ENCODE data around the gene SPTB.

SPTB gene

DNA sequence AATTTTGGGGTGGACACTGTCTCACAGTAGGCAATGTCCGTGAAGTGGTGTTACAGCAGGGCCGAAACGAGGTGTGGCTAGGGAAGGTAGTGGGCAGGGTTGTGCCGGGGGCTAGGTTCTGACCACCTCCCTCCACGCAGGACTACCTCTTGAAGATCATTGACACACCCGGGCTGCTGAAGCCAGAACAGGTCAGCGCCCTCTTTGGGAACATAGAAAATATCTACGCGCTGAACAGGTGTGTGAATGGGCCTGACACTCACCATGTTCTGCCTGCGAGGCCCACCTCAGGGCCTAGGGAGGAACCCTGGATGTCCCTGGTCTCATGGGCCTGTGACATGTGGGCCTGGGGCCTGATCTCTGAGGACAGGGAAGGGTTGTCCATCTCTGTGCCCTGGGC is 150.9 kb downstream of the SPTB start:
- no peak for DNase-seq (ENCODE audit: low spot score)

DNA sequence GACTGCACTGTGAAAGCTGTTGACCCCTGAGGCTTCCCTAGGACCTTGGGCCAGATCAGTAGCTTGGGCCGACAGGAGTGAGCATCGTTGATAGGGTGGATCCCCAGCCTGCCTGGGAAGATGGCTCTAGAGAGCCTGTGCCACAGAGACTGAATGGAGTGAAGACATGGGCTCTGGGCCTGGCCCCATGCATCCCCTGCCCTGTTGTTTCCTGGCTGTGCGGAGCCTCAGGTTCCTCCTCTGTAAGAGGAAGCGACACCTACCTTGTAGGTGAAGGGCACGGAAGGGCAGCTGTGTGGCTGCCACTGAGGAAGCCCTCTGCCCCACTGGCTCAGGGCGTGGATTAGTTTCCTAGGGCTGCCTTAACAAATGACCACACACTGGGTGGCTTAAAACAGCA is 151.6 kb downstream of the SPTB start:
- no peak for DNase-seq (ENCODE audit: low spot score)

DNA sequence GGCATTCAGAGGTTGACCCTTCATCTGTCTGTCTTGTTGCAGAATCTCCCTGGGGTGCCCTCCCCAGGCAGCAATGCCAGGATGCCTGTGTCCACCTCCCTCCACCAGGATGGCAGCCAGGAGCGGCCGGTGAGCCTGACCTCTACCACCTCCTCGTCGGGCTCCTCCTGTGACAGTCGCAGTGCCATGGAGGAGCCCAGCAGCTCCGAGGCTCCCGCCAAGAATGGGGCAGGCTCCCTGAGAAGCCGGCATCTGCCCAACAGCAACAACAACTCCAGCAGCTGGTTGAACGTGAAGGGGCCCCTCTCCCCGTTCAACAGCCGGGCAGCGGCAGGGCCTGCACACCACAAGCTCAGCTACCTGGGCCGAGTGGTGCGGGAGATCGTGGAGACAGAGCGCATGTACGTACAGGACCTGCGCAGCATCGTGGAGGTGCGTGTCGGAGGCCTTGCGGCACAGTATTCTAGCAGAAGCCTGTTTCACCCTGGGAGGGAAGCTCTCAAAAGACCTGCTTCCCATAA is 152.1 kb downstream of the SPTB start:
- DNase-seq (ENCODE audit: low spot score): no peak

DNA sequence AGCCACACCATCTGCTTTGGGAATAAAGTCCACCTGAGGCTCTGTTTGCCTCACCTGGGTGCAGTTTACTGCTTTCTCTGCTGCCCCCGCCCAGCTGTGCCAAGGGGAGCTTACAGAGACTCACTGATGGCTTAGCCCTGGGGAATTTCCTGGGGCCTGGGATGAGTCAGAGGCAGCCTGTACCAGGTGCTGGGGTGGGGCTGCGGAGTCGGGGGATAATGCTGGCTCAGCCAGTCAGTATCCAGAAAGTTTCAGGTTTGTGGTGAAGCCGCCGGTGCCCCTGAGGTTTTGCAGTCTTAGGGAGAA is 153.2 kb downstream of the SPTB start:
- no peak for DNase-seq (ENCODE audit: low spot score)

DNA sequence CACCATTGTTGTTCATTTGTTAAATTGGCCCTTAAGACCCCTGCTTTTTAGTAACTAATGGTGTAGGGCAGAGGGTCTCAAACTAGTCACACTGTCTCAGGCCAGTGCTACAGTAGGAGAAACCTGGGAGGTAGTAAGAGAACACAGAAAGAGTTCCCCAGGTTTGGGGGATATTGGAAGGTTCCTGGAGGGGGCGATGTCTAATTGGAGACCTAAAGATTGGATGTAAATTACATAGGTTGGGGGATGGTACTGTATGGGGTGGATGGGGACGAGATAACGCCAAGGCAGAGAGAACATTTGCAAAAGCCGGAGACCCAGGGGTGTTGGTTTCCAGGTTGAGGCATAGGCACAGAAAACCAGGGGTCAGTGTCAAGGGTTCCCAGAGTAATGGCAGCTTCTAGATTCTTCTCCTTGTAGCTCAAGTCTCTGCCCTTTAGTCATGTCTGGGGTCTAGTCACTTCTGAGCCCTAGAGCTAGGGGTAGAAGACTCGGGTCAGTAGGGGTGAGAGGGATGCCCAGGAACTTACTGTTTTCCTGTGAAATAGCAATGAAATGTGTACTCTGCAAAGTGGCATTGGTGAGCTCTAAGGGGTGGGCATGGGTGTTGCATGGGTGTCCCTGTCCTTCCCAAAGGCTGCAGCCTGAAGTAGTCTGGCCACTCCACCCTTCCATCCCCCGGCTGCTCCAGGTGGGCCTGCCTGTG is 153.7 kb downstream of the SPTB start:
- DNase-seq (ENCODE audit: low spot score): no peak

DNA sequence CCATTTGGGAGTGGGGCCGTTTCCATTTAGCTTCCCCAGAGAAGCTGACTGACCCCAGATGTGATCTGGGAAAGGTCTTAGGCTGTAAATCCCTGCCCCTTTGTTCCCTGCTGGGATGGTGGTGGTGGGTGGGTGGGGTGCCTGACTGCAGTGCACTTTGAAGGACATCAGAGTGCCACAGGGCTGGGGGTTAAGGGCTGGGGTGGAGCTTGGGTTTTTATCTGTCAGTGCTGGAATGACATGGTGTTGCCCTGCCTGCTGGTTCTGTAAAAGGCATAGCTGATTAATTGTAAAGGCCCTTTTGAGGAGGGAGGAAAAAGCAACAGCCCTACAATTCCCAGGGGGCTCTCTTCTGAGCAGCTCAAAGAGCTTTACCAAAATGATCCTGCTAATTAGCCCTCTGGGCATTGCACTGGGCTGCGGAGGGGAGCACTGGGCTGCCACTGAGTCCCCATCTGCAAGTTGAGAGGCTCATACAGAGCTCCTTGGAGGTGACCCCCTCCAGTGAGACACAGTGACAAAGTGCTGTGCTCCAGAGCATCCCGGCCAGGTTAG is 154.4 kb downstream of the SPTB start:
- DNase-seq (ENCODE audit: low spot score): no peak

DNA sequence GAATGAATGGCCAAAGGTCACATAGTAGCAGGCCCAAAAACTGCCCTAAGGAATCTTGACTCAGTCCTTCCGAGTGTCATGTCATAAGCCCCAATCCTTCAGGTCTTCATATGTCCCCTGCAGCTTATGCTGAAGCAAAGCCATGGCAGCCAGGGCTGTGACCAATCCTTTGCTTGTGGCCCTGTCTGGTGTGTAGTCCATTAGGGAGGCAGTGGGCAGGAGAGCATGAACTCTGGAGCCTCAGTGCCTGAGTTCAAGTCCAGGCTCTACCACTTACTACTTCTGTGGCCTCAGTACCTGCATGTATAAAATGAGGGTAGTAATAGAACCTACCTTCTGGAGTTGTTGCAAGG is 155.2 kb downstream of the SPTB start:
- no peak for DNase-seq (ENCODE audit: low spot score)

DNA sequence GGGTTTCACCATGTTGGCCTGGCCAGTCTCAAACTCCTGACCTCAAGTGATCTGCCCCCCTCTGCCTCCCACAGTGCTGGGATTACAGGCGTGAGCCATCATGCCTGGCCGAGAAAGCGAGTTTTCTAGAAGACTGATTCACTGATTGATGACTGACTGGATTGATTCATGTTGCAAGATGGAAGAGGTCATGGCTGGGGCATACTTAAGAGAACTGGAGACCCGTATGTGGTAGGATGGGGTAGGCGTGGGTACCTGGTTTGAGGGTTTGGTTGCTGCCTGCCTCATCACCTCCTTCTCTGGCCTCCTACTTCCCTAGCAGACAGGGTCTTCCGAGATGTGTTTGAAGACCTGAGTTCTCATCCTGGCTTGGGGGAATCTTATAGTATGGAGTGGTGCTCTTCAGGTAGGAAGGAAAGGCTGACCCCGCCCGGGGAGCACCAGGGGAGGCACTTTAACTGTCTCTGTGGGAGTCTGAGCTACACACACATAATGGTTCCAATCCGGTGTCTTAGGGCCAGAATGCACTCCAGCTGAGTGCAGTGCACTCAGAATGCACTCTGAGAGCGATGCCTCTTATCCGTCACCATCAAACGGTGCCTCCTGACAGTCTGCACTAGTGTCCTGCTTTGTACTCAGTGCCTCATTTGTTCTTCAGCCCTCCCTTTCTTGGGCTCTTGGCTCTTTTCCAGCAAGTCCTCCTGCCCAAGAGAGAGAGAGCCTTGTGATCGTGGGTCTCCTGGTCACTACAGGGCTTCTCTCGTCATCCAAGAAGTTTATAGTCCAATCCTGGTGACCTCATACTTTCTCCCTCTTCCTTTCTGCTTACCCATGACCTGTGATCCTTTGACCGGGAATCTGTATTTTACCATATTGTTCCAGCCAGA is 155.8 kb downstream of the SPTB start:
- DNase-seq (ENCODE audit: low spot score): peak; percentile 85

DNA sequence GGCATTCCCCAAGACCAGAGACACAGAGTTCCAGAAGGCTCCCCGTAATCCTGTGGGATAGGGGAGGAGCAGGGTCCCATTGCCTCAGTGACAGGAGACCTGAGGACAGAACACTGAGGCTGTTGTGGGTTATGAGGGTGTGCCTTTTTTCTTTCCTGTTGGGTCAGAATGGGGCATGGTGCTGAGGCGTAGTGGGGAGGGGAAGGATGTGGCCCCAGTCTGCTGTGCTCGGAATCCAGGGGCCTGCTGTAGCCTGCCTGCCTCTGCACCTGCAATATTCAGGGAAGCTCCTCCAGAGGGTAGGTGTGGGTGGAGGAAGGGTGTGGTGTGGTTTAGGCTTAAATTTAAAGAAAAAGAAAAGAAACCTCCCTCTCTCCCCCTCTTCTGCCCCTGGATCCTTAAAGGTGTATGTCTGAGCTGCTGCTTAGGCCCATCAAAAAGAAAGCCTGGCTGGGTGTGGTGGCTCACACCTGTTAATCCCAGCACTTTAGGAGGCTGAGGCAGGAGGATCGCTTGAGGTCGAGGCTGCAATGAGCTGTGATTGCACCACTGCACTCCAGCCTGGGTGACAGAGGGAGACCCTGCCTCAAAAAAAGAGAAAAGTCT is 156.8 kb downstream of the SPTB start:
- DNase-seq (ENCODE audit: low spot score): no peak

DNA sequence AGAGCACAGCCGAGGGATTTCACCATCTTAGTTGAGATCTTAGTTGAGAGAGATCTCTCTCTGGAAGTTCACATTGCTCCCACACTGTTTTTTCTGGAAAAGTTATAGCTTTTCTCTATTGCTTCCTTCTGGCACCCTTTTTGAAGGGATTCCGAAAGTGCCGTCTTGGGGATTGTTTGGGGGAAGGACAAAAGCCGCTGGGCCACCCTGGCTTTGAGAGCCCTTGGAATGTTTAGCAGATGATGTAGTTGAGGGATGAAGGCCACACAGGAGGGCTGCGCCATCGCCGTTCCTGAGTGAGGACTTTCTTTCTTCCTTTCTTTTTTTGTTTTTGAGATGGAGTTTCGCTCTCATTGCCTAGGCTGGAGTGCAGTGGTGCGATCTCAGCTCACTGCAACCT is 157.8 kb downstream of the SPTB start:
- no peak for DNase-seq (ENCODE audit: low spot score)

DNA sequence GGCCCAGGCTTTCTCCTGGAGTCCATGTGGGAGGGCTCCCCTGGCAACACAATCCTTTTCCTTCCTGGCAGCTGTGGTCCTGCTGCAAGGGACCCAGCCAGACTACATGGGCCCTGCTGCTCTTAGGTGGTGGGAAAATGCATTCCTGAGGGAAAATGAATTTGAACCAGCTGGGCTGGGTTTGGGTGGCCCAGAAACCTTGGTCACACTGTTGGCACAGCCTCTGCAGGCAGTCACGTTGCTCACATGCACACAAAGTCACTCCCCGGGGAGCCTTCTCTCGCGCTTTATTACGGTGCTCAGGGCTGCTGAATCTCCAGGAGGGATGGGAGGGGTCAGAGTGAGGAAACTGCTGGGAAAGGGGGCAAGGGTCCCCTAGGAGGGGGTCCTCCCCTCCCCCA is 158.3 kb downstream of the SPTB start:
- peak; percentile 51 for DNase-seq (ENCODE audit: low spot score)

DNA sequence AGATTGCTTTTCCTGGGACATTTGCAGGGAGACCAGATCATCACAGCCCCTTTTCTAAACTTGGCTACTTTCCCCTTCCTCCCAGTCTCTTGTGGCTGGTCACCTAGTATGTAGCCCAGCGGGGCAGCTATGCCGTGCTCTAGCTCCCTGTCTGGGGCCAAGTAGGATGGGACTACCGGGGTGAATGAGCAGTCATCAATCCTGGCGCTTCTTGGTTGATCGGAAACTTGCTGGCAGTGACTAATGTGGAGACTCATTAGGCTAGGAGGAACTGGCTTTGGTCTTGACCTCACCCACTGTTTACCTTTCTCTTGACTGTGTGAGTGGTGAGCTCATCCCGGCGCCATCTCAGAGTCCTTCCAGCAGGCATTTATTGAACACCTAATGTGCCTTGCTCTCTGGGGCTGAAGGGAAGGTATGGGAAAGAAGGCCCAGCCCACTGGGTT is 159.6 kb downstream of the SPTB start:
- DNase-seq (ENCODE audit: low spot score): no peak

DNA sequence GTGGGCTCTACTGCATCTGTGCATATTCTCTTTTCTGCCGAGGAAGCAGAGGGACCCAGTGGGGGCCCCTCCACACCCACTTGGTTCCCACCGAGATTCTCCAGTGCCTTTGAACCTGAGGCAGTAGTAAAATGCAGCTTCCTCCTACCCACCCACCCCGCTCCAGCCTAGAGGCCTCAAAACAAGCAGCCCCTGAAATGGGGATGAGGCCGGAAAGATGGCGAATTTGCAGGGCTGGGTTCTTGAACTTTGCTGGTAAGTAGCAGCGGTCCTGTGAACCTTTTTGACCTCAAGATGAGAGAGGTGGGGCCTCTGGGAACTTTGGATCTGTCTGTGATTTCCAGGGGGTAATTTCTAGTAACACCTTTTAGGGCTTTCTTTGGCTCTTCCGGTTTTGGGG is 160.1 kb downstream of the SPTB start:
- no peak for DNase-seq (ENCODE audit: low spot score)

DNA sequence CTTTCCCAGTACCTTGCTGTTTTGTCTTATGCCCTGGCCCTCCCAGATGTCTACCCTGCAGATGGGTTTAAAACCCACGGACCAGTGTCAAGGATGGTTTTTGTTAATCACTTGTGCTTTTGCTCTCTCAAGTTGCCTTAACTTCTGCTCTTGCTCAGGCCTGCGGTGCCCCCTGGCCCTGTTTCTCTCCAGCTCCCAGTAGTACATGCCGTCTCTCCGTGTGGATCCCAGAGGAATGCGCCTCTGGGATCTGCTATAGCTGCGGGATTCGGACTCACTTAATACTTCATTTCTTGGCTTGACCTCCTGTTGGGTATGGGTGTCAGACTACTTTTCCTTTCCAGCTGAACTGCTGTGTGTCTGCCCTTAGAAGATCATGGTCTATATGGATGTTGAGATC is 160.9 kb downstream of the SPTB start:
- DNase-seq (ENCODE audit: low spot score): no peak

DNA sequence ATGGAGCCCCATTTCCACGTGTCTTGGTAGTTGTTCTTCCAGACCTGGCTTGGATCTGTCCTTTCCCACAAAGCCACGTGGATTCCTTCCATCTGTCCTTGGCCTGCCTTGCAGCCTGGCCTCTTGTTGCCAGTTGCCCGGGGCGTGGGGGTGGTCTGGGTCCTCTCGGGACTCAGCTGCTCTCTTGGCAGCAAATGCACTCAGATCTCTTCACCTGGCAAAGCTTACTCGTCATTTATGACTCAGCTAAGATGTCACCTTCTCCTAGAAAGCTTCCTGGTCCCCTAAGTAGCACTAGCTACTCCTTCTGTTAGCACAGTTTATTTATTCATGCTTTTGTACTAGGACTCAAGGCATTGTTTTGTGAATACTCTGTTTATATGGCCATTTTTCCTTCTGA is 161.8 kb downstream of the SPTB start:
- peak; percentile 49 for DNase-seq (ENCODE audit: low spot score)

DNA sequence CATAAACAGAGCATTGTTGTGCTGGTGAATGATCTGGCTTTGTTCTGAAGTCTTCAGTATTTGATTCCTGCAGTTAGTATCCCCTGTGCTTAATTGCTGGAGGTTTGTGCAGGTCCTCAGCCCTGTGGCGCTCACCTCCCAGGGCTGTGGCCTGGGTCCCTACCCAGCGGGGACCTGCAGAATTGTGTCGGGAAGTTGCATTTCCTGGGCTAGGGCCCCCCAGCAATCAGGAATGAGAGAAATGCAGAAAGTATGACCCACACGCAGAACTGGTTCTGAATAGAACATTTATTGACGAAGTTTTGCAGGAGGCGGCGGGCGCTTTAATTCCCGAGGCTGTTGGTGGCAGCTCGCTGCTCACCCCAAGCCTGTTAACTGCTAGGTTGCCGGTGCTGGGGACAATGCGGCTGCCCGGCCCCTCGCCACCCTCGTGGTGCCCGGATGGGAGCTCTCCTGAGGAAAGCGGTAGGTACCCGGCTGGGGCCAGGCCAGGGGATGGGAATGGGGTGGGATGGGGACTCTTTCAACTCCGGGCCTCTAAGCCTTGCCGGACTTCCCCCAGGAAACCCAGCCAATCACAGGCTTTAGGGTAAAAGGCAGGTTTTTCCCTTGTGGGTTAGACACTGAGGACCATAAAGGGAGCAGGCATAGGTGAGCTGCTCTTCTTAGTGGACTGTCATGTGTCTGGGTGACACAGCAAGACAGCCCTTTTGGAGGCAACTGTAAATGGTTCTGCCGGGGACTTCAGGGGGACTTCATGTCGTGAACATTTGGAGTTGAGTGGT is 163.9 kb downstream of the SPTB start:
- peak; percentile 84 for DNase-seq (ENCODE audit: low spot score)

DNA sequence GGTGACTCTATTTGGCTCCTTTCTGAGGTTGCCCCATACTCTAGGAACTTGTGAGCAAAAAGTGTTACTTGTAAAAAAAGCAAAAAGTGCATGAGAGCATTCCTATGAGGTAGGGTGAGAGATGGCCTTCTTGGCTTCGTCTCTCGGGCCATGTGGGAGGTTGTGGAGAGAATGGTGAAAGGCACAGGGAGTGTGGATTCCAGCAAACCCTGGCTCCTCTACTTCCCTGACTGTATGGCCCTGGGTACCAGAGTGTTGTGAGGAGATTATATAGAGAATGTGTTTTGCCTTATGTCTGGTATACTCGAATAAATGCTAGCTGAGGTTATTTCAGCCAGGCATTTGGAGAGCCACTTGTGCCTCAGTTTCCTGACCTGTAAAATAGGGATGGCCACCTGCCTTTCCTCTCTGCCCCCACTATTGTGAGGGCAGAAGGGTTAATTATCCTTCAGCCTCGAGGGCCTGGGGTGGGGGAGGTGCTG is 164.5 kb downstream of the SPTB start:
- DNase-seq (ENCODE audit: low spot score): no peak

DNA sequence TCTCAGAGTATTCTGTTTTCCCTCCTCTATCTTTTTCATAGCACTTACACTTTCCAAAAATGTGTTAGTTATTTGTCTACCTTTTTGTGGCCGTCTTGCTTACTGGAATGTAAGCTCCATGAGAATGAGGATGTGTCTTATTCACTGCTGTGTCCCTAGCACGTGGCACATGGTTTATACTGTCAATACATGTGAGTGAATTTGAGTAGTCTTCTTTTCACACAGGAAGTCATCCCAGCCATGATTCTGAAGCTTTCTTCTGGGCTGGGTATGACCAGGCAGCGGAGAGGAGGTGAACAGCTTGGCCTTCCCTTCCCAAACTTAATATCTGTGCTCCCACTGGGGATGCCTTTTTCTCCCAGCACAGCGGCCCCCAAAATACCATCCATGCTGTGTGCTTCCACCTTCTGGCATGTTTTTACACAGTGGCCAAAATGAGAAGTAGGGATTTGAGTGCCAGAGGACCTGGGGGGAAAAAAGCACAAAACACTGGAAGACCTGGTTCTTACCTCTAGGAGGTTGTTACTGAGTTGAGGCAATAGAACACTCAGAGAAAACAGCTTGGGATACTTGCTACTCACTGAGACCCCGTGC is 165.2 kb downstream of the SPTB start:
- DNase-seq (ENCODE audit: low spot score): no peak

DNA sequence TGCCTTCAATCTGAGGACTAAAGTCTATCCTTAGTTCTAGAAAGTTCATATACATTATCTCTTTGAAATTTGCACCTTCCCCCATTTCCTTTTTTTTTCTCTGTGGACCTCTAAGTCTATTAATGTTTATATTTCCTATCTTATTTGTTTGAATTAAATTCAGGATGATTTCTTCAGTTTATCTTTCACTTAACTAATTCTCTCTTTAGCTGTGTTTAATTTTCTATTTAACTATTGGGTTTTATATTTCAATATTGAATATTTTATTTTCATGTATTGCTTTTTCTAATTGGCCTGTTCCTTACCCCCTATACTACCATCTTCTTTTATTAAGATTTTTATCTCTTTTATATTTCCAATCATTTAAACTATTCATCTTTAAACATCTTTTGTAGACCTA is 166.0 kb downstream of the SPTB start:
- no peak for DNase-seq (ENCODE audit: low spot score)

DNA sequence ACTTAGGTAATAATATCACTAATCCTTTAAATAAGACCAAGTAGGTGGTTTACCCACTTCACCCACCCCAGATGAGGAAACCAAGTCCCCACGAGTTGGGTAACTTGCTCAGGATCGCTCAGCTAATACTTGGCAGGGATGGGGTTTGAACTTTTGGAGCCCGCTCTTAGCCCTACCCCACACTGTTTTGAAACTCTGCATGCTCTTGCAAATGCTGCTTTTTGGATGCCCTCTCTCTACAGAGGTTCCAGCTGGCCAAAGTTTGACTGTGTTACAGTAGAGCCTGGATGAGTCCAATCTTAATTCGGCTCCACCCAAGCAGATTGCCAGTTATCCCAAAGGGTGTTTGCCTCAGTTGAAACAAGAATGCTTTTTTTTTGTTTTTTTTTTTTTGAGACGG is 168.7 kb downstream of the SPTB start:
- no peak for DNase-seq (ENCODE audit: low spot score)

DNA sequence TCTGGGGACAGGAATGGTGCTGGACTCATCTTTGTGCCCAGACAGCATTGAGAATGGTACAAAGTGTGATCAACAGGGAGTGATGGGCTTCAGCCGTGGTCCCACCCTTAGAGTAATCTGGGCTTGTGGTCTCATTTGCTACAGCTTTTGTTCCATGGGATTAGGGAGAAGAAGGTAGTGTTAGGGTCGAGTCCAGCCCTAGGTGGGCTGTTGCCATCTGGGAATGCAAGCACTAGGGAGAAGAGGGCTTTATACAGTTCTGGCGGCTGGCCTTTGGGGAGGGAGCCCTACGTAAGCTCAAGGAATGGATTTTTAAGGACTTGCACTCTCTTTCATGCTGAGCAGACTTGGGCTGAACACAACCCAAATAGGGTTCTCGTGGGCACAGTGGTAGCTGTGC is 170.6 kb downstream of the SPTB start:
- DNase-seq (ENCODE audit: low spot score): peak; percentile 45
